ENCODE measurements around the gene BCAP29. TPM values are rescaled to one million over a fixed set of nuclear protein-coding genes. Genes with fewer than 3 reads are reported as not detected.

BCAP29 gene
- total RNA-seq, 1 donor from 2014 or later: 54.9 TPM

- H4K20me1 ChIP-seq (ENCODE audit: insufficient read depth, low read length): peaks cover 5% of the 10 kb centered on the region
- H3K4me3 ChIP-seq (ENCODE audit: insufficient read depth, low read depth, low read length): peak overlapping the region; percentile 87
- H3K27ac ChIP-seq (ENCODE audit: low read depth, low read length): peak overlapping the region; percentile 99
- Mint-ChIP-seq H3K9me3 (ENCODE audit: unreplicated experiment) (no peaks in the 10 kb centered on the region), H3K4me1 (ENCODE audit: low read depth, unreplicated experiment) (peaks cover 42% of the 10 kb centered on the region), H3K36me3 (ENCODE audit: low read depth, unreplicated experiment) (no peaks in the 10 kb centered on the region), H3K4me3 (ENCODE audit: unreplicated experiment) (peak overlapping the region; percentile 84), H3K27ac (ENCODE audit: unreplicated experiment) (peak overlapping the region; percentile 77), H3K27me3 (ENCODE audit: low read depth, unreplicated experiment) (no peaks in the 10 kb centered on the region)
- H3K9me3 ChIP-seq (ENCODE audit: insufficient read depth, low read depth, low read length): no peaks in the 10 kb centered on the region
- peaks cover 52% of the 10 kb centered on the region for H3K79me2 ChIP-seq (ENCODE audit: insufficient read depth, low read length)
- no peaks in the 10 kb centered on the region for H3K27me3 ChIP-seq (ENCODE audit: insufficient read depth, low read length)
- no peak for FAIRE-seq
- peak overlapping the region; percentile 96 for H2AFZ ChIP-seq (ENCODE audit: low read depth, low read length)
- no peaks in the 10 kb centered on the region for H3K36me3 ChIP-seq (ENCODE audit: insufficient read depth, low read length)
- peaks cover 45% of the 10 kb centered on the region for H3K4me1 ChIP-seq (ENCODE audit: insufficient read depth, low read length)
- H3K9ac ChIP-seq (ENCODE audit: low read length): peak overlapping the region; percentile 98
- no peak for DNase-seq (ENCODE audit: low read depth)
- no peak for TF ChIP-seq EZH2 (IDR thresholded peaks at IDR 0.05; ENCODE audit: insufficient read depth, low read length)
- TF ChIP-seq, protein P1, sequence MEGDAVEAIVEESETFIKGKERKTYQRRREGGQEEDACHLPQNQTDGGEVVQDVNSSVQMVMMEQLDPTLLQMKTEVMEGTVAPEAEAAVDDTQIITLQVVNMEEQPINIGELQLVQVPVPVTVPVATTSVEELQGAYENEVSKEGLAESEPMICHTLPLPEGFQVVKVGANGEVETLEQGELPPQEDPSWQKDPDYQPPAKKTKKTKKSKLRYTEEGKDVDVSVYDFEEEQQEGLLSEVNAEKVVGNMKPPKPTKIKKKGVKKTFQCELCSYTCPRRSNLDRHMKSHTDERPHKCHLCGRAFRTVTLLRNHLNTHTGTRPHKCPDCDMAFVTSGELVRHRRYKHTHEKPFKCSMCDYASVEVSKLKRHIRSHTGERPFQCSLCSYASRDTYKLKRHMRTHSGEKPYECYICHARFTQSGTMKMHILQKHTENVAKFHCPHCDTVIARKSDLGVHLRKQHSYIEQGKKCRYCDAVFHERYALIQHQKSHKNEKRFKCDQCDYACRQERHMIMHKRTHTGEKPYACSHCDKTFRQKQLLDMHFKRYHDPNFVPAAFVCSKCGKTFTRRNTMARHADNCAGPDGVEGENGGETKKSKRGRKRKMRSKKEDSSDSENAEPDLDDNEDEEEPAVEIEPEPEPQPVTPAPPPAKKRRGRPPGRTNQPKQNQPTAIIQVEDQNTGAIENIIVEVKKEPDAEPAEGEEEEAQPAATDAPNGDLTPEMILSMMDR (IDR thresholded peaks at IDR 0.05; ENCODE audit: insufficient read depth, low read depth, low read length): no peak
- peak overlapping the region; percentile 89 for H3K4me2 ChIP-seq (ENCODE audit: low read length)
These were observed 16.8 kb upstream of the BCAP29 start for GRCh38 chr7:107563081-107563774.

DNA sequence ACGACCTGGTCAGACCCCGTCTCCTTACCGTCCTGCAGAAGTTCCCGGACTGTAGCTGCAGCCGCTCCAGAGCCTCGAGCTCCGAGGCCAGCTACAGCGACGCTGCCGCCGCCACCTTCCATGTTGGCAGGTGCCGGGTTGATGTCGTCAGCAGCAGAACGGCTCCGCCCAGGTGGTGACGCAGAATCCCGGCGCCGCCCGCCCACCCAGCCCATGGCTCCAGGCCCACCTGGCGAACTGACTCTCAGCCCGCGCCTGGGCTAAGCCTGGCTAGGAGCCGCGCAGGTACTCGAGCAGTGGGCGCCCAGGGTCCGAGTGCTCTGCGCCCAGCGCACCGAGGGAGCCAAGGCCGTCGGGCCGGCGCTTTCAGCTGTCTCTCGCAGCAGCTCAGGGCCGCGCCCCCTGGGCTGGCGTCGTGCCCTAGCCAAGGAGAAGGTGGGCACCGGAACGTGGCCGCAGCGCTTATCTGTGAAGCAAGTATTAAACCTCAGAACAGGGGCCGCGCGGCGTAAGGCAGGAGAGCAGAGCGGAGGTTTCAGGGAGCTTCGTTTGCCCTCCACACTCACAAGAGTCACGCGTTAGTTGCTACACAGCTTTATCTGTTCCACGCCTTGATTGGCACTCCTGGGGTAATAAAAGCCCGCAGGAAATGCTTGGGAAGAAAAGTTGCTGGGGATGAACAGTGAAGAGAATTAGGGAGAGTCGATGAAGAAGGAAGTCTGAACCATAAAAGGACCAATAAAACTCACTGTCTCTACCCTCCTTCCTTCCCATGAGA lies 16.1 kb upstream of the BCAP29 start, which contains the start of the genes COG5 and DUS4L:
Gene COG5, minus strand, starts transcription at position 146 of the 778 bp plus-strand sequence. Its CDS starts 24 bp downstream, at position 122.
Gene DUS4L, plus strand, starts transcription at position 197 of the 778 bp plus-strand sequence. CDS start 3,100 bp downstream, outside the sequence.
- Histone ChIP-seq H3K36me3 (ENCODE audit: insufficient read depth, low read length) (no peaks in the 10 kb centered on the region), H3K9ac (ENCODE audit: low read length) (peak within 1 kb of the TSS; percentile 98), H3K4me3 (ENCODE audit: insufficient read depth, low read depth, low read length) (peak within 1 kb of the TSS; percentile 87), H3K4me2 (ENCODE audit: low read length) (peak within 1 kb of the TSS; percentile 89), H3K9me3 (ENCODE audit: insufficient read depth, low read depth, low read length) (no peaks in the 10 kb centered on the region), H3K27me3 (ENCODE audit: insufficient read depth, low read length) (no peaks in the 10 kb centered on the region), H4K20me1 (ENCODE audit: insufficient read depth, low read length) (peaks cover 5% of the 10 kb centered on the region), H2AFZ (ENCODE audit: low read depth, low read length) (peak within 1 kb of the TSS; percentile 96), H3K4me1 (ENCODE audit: insufficient read depth, low read length) (peaks cover 45% of the 10 kb centered on the region), H3K27ac (ENCODE audit: low read depth, low read length) (peak within 1 kb of the TSS; percentile 99), H3K79me2 (ENCODE audit: insufficient read depth, low read length) (peaks cover 50% of the 10 kb centered on the region)
- Mint-ChIP-seq H3K4me3 (ENCODE audit: unreplicated experiment) (peak within 1 kb of the TSS; percentile 84), H3K27ac (ENCODE audit: unreplicated experiment) (peak within 1 kb of the TSS; percentile 77), H3K27me3 (ENCODE audit: low read depth, unreplicated experiment) (no peaks in the 10 kb centered on the region), H3K4me1 (ENCODE audit: low read depth, unreplicated experiment) (peaks cover 42% of the 10 kb centered on the region), H3K9me3 (ENCODE audit: unreplicated experiment) (no peaks in the 10 kb centered on the region), H3K36me3 (ENCODE audit: low read depth, unreplicated experiment) (no peaks in the 10 kb centered on the region)
- no peak for TF ChIP-seq EZH2 (IDR thresholded peaks at IDR 0.05; ENCODE audit: insufficient read depth, low read length)
- TF ChIP-seq, protein P1 (IDR thresholded peaks at IDR 0.05; ENCODE audit: insufficient read depth, low read depth, low read length): no peak
- DNase-seq (ENCODE audit: low read depth): peak; percentile 60
- FAIRE-seq: no peak

All from astrocyte (in vitro differentiated cells and primary cell).